ENCODE results near the gene WBP2NL. TPM values are rescaled to one million over a fixed set of nuclear protein-coding genes. Genes with fewer than 3 reads are reported as not detected.
A peak's percentile ranks its signal among the peaks of the same experiment; 100 is the strongest.
"Not testable (repeated sequence)": the region's sequence is repeated elsewhere in the genome, so short reads cannot be mapped to it uniquely, and the experiment has no call there.

WBP2NL gene
- 0.47 TPM for total RNA-seq
- long read RNA-seq, partial matches to known transcripts: 1 of 2 reads
- long read RNA-seq, other reads (novel, unspliced or antisense): 1 of 2 reads

- ATAC-seq (peak; percentile 96), DNase-seq (peak; percentile 80)
- intact Hi-C loops (cut with micrococcal nuclease): no loop called here
These were observed at the start of gene WBP2NL for GRCh38 chr22:41998361-41999261. WBP2NL (plus strand) TSS chr22:41998788; CDS start chr22:41998819, 31 bp downstream.

GRCh38 chr22:41948928-41949296 lies 49.7 kb upstream of the WBP2NL start:
- ATAC-seq, DNase-seq: not testable (repeated sequence)
- intact Hi-C loops (cut with micrococcal nuclease): loop anchor here (5.0 kb wide), 1 partner anchor 127 kb away; no protein-coding TSS in a partner anchor

- ATAC-seq: no peak
- DNase-seq: no peak
- intact Hi-C loops (cut with micrococcal nuclease): loop anchor here (5.0 kb wide), 1 partner anchor 127 kb away; no protein-coding TSS in a partner anchor
These were observed 49.2 kb upstream of the WBP2NL start for GRCh38 chr22:41949297-41949965.

GRCh38 chr22:41951898-41952474 lies 46.6 kb upstream of the WBP2NL start, which contains the start of gene SMIM45:
SMIM45 (plus strand) TSS chr22:41952150.
- ATAC-seq: no peak
- intact Hi-C loops (cut with micrococcal nuclease): no loop called here
- DNase-seq: no peak

- no peak for ATAC-seq
- intact Hi-C loops (cut with micrococcal nuclease): no loop called here
- DNase-seq: no peak
These were observed 45.9 kb upstream of the WBP2NL start for GRCh38 chr22:41952713-41953112.

- peak; percentile 24 for ATAC-seq
- DNase-seq: no peak
- intact Hi-C loops (cut with micrococcal nuclease): no loop called here
These were observed 40.5 kb upstream of the WBP2NL start for GRCh38 chr22:41957941-41958556.

GRCh38 chr22:41963453-41964111 lies 35.0 kb upstream of the WBP2NL start:
- ATAC-seq (no peak), DNase-seq (no peak)
- intact Hi-C loops (cut with micrococcal nuclease): no loop called here

- ATAC-seq (no peak), DNase-seq (no peak)
- intact Hi-C loops (cut with micrococcal nuclease): no loop called here
These were observed 34.5 kb upstream of the WBP2NL start for GRCh38 chr22:41964112-41964491.

GRCh38 chr22:41966225-41966606 lies 32.4 kb upstream of the WBP2NL start:
- ATAC-seq: no peak
- DNase-seq: no peak
- intact Hi-C loops (cut with micrococcal nuclease): no loop called here

GRCh38 chr22:41966607-41967240 lies 31.9 kb upstream of the WBP2NL start:
- DNase-seq: no peak
- intact Hi-C loops (cut with micrococcal nuclease): no loop called here
- ATAC-seq: peak; percentile 56

- no peak for ATAC-seq
- intact Hi-C loops (cut with micrococcal nuclease): no loop called here
- no peak for DNase-seq
These were observed 30.0 kb upstream of the WBP2NL start for GRCh38 chr22:41968601-41969000.

GRCh38 chr22:41969110-41969646 lies 29.4 kb upstream of the WBP2NL start, which contains the start of gene SEPTIN3:
SEPTIN3 (plus strand) TSS chr22:41969443; CDS start chr22:41971493, 2,050 bp downstream.
- intact Hi-C loops (cut with micrococcal nuclease): no loop called here
- DNase-seq: no peak
- ATAC-seq: no peak

GRCh38 chr22:41970601-41971000 lies 28.0 kb upstream of the WBP2NL start:
- ATAC-seq (no peak), DNase-seq (no peak)
- intact Hi-C loops (cut with micrococcal nuclease): no loop called here

GRCh38 chr22:41971431-41971830 lies 27.2 kb upstream of the WBP2NL start:
- no peak for ATAC-seq
- intact Hi-C loops (cut with micrococcal nuclease): no loop called here
- DNase-seq: no peak

- no peak for ATAC-seq
- intact Hi-C loops (cut with micrococcal nuclease): no loop called here
- no peak for DNase-seq
These were observed 23.8 kb upstream of the WBP2NL start for GRCh38 chr22:41974691-41975290.

GRCh38 chr22:41975299-41976069 lies 23.1 kb upstream of the WBP2NL start:
- no peak for ATAC-seq
- DNase-seq: no peak
- intact Hi-C loops (cut with micrococcal nuclease): no loop called here

Data from left ventricle myocardium superior (tissue), 1 donor.